RKO (cell line): ENCODE measurements around the gene SLAMF8.

Source experiments
- DNase-seq: peaks from one replicate; pipeline ENCODE4 v3.0.0-alpha.2; 2016; ENCODE audit warnings: low spot score

The SLAMF8 gene

GRCh38 chr1:159821171-159821867 is 5.4 kb upstream of the SLAMF8 start:
- DNase-seq = peak; percentile 54

- no peak for DNase-seq
Measured at GRCh38 chr1:159823406-159823805, 3.3 kb upstream of the SLAMF8 start.

DNA sequence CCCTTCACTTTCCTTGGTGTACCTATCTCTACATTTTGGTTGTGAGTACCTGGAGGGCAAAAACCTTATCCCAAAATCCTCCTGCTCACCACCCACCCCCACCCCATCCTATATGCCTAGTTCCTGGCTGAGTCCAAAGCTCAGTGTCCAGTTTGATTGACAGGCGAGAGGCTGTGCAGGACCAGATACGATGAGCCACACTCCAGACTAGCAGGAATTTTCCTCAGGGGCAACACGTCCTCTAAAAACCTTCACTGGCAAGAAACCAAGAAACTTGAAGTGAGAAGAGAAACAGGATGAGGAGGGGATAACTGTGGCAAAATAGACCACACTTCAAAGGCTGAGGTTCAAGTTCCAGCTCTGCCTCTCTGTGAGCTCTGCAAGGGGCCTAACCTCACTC is 1.1 kb upstream of the SLAMF8 start:
- no peak for DNase-seq

- DNase-seq = no peak
Measured at GRCh38 chr1:159827102-159827490, 423 bp downstream of the SLAMF8 start.

DNA sequence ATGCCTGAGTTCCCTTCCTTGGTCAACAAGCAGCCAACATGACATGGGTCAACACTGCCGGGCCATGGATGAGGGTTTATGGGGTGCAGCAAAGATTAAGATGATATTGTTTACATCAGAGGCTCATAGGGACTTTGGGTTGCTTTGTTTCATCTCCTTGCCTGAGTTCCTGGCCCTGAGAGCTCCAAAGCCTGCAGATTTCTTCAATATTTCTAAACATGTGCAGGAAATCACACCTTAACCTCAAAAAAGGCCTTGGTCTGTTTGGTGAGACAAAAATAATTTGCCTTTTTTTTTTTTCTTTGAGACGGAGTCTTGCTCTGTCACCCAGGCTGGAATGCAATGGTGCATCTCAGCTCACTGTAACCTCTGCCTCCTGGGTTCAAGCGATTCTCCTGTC is 876 bp downstream of the SLAMF8 start:
- no peak for DNase-seq

- no peak for DNase-seq
Measured at GRCh38 chr1:159828176-159828575, 1.5 kb downstream of the SLAMF8 start.

GRCh38 chr1:159828581-159829272 is 2.1 kb downstream of the SLAMF8 start:
- no peak for DNase-seq

DNA sequence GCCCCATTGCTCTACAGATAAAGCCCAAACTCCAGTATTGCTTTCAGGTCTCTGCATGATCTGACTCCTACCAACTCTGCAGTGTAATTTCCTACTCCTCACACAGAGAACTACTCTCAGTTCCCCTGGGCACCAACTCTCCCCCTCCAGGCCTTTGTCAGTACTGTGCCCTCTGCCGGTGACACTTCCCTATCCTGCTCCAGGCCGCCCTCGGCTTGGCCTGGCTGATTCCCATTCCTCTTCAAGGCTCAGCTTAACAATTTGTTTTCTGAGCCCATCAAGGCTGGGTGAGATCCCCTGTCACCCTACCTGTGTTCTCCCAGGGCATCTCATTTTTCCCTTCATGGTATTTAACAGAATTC is 2.6 kb downstream of the SLAMF8 start:
- DNase-seq = peak; percentile 37

- DNase-seq = no peak
Measured at GRCh38 chr1:159829822-159830465, 3.3 kb downstream of the SLAMF8 start.

GRCh38 chr1:159830722-159831121 is 4.0 kb downstream of the SLAMF8 start:
- DNase-seq = no peak

- no peak for DNase-seq
Measured at GRCh38 chr1:159831412-159832141, 4.9 kb downstream of the SLAMF8 start.

DNA sequence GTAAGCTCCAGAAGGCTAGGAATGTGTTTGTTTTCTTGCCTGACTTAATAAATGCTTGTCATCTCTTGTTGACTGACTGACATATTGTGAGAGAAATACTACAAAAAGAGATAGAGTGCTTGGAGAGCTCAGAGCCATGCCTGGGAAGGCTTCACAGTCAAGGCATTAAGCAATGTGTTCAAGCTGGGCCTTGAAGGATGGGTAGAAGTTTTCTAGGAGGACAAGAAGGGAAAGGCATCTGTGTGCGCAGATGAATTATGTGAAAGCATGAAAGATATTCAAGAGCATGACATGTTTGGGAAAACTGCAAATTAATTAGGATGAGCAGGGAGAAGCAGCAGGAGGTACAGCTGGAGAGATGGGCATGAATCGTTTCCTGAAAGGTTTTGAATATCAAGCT is 5.6 kb downstream of the SLAMF8 start:
- no peak for DNase-seq

- no peak for DNase-seq
Measured at GRCh38 chr1:159835356-159835755, 8.7 kb downstream of the SLAMF8 start.

GRCh38 chr1:159835862-159836525 is 9.3 kb downstream of the SLAMF8 start:
- DNase-seq = no peak

GRCh38 chr1:159838715-159839114 is 12.0 kb downstream of the SLAMF8 start:
- DNase-seq = no peak

- DNase-seq = no peak
Measured at GRCh38 chr1:159839116-159839849, 12.6 kb downstream of the SLAMF8 start.

DNA sequence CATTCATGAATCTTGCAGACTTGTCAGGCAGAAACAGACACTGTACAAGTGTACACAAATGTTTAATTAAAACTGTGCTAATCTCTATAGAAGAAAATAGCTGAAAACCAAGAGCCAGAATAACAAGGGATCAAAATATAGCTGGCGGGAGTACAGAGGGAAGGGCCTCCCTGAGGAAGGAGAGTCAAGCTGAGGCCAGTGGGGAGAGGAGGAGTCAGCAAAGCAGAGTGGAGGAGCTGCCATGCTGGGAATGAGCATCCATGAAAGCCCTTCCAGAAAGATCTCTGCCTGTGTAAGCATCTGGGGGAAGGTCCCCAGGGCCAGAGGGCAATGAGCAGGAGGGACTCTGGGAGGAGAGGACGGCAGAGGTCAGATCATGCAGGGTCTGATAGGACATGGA is 15.1 kb downstream of the SLAMF8 start:
- no peak for DNase-seq

DNA sequence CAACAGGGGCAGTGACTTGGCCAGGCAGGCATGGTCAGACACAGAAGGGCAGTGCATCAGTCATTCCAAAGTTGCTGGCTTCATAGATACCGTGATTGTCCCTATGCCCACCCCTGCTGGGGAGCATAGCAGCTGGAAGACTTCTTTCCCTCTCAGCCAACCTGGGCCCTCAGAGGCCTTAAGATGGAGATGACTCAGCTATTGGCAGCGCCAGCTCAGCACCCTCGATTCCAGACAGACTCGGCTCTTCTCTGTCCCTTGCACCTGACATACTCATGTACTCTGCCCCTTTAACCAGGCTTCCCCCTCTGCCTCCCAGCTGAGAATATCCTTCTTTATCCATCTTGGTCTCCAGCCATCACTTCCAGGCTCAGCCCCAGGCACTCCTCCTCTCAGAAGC is 16.8 kb downstream of the SLAMF8 start:
- no peak for DNase-seq

DNA sequence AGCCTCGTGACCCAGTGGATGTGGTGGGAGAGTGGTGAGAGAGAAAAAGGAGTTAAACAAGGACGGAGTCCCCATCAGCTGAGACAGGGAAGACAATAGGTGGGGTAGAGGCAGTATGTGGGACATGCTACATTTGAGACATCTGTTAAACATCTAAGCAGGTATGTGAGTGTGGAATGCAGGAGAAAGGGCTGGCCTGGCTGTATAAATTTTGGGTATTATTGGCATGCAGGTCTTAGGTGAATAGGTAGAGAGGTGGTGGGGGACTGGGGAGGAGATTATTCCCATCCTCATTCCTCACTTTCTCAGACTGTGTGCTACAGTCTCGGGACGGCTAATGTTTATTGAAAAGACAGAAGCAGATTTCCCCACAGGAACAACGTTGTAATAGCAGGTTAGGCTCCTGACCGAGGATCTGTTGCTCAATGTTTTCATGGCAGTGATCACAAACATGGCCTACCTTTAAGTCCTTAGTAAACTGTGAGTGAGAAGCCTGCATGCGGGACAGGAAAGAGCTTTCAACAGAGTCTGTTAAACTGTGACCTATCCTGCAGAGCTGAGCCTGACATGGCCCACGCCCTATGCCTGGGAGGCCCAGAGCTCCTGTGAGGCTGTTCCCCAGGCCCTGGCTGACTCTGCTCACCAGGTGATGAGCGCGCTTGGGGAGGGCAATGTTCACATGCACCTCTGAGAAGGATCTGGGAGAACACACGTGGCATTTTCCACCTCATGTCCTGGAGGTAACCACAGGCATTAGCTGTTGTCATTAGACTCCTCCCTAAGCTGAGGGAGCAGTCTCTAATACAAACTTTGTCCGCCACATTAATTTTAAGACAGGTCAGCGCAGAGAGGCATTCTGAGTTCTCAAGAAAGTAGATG is 19.3 kb downstream of the SLAMF8 start:
- no peak for DNase-seq

- DNase-seq = no peak
Measured at GRCh38 chr1:159847231-159847630, 20.6 kb downstream of the SLAMF8 start.

GRCh38 chr1:159848326-159848725 is 21.7 kb downstream of the SLAMF8 start:
- DNase-seq = no peak
